ENCODE results near the gene BEST3. TPM values are rescaled to one million over a fixed set of nuclear protein-coding genes. Genes with fewer than 3 reads are reported as not detected.

The BEST3 gene
- total and polyA plus RNA-seq, 4 donors, result 0.03 to 0.52 (median 0.20) TPM; not detected in 1

- H3K27ac ChIP-seq (ENCODE audit: low read depth in 1 of 2, low read length in 1 of 2), result peak overlapping the region in 1 of 2 donors; percentile 51
- TF ChIP-seq CTCF (IDR thresholded peaks at IDR 0.05; ENCODE audit: control extremely low read depth, extremely low read depth), result no peak
- DNase-seq (peak in 2 of 3 donors; percentile 44 to 63), ATAC-seq (ENCODE audit: insufficient read depth, low FRiP score) (peak; percentile 48)
- H3K36me3 ChIP-seq (ENCODE audit: control insufficient read depth in 4 of 4, insufficient read depth in 4 of 4, low read length in 4 of 4), result no peaks in the 10 kb centered on the region
- 64 to 84% methylated on average over 11 of the region's 11 CpGs for WGBS, 2 donors
- no peak overlapping the region for H3K9ac ChIP-seq (ENCODE audit: insufficient read depth in 1 of 2, low read length in 2 of 2)
- peaks cover 0 to 4% (median 3%) of the 10 kb centered on the region in 5 donors for H3K4me1 ChIP-seq (ENCODE audit: control insufficient read depth in 5 of 5, insufficient read depth in 5 of 5, low read length in 5 of 5)
- H3K27me3 ChIP-seq (ENCODE audit: control insufficient read depth in 3 of 3, insufficient read depth in 3 of 3, low read length in 2 of 3), result no peaks in the 10 kb centered on the region
- no peak overlapping the region for H3K4me3 ChIP-seq
- peaks cover 0 to 3% (median 0%) of the 10 kb centered on the region in 4 donors for H3K9me3 ChIP-seq (ENCODE audit: control insufficient read depth in 4 of 4, insufficient read depth in 3 of 4, low read length in 3 of 4)
Observed at GRCh38 chr12:69655616-69656340, 43.3 kb downstream of the BEST3 start.

- no peak for DNase-seq
- WGBS, 2 donors, result 79 to 92% methylated on average over 8 of the region's 8 CpGs
- no peak for TF ChIP-seq CTCF (IDR thresholded peaks at IDR 0.05; ENCODE audit: control extremely low read depth, extremely low read depth)
- Histone ChIP-seq H3K9me3 (ENCODE audit: control insufficient read depth in 4 of 4, insufficient read depth in 3 of 4, low read length in 3 of 4) (peaks cover 0 to 3% (median 0%) of the 10 kb centered on the region in 4 donors), H3K27me3 (ENCODE audit: control insufficient read depth in 3 of 3, insufficient read depth in 3 of 3, low read length in 2 of 3) (no peaks in the 10 kb centered on the region), H3K9ac (ENCODE audit: insufficient read depth in 1 of 2, low read length in 2 of 2) (no peak overlapping the region), H3K27ac (ENCODE audit: low read depth in 1 of 2, low read length in 1 of 2) (no peak overlapping the region), H3K4me3 (no peak overlapping the region), H3K36me3 (ENCODE audit: control insufficient read depth in 4 of 4, insufficient read depth in 4 of 4, low read length in 4 of 4) (no peaks in the 10 kb centered on the region), H3K4me1 (ENCODE audit: control insufficient read depth in 5 of 5, insufficient read depth in 5 of 5, low read length in 5 of 5) (peaks cover 0 to 4% (median 3%) of the 10 kb centered on the region in 5 donors)
- no peak for ATAC-seq (ENCODE audit: insufficient read depth, low FRiP score)
Observed at GRCh38 chr12:69653703-69654102, 45.4 kb downstream of the BEST3 start.

GRCh38 chr12:69651922-69652321 is 47.2 kb downstream of the BEST3 start:
- 96 to 98% methylated on average over 3 of the region's 3 CpGs for whole genome bisulfite sequencing, 2 donors
- Histone ChIP-seq H3K9me3 (ENCODE audit: control insufficient read depth in 4 of 4, insufficient read depth in 3 of 4, low read length in 3 of 4) (peaks cover 0 to 3% (median 0%) of the 10 kb centered on the region in 4 donors), H3K27ac (ENCODE audit: low read depth in 1 of 2, low read length in 1 of 2) (no peak overlapping the region), H3K27me3 (ENCODE audit: control insufficient read depth in 3 of 3, insufficient read depth in 3 of 3, low read length in 2 of 3) (no peaks in the 10 kb centered on the region), H3K4me3 (no peak overlapping the region), H3K36me3 (ENCODE audit: control insufficient read depth in 4 of 4, insufficient read depth in 4 of 4, low read length in 4 of 4) (no peaks in the 10 kb centered on the region), H3K9ac (ENCODE audit: insufficient read depth in 1 of 2, low read length in 2 of 2) (no peak overlapping the region), H3K4me1 (ENCODE audit: control insufficient read depth in 5 of 5, insufficient read depth in 5 of 5, low read length in 5 of 5) (peaks cover 0 to 4% (median 3%) of the 10 kb centered on the region in 5 donors)
- ATAC-seq (ENCODE audit: insufficient read depth, low FRiP score), result no peak
- TF ChIP-seq CTCF (IDR thresholded peaks at IDR 0.05; ENCODE audit: control extremely low read depth, extremely low read depth), result no peak
- DNase-seq, result no peak

All from lung (tissue), 12 donors.